K562 (cell line): ENCODE data around the gene SLIT1. TPM values are rescaled to one million over a fixed set of nuclear protein-coding genes. Genes with fewer than 3 reads are reported as not detected.

Experiments
- ATAC-seq: fragments of 200-7000 bp; cut with Tn5 transposase; 3 replicates; pipeline ENCODE4 v1.9.1; 2020; ENCODE audit warnings: moderate library complexity
- BruUV-seq: library from RNA; stranded (reverse); fragments of 400-500 nt; replicated peaks from 2 replicates; lab custom pipeline; 2021; lab: Mats Ljungman, UMichigan
- CTCF ChIA-PET: fragments of 300-600 bp; formaldehyde crosslinking; extraction: SDS; loops from one replicate; lab custom pipeline; 2021; ENCODE audit warnings: low intra/inter-chr PET ratio; lab: Yijun Ruan, JAX
- POLR2A ChIA-PET: fragments of 300-600, 350-650 bp; sonication (Branson Sonifier 250); formaldehyde crosslinking; extraction: SDS; loops from one replicate; lab custom pipeline; 2021; ENCODE audit warnings: antibody characterized with exemption, inconsistent platforms; lab: Yijun Ruan, JAX
- DNase-seq, 4 experiments: peaks; one replicate each; pipeline versions ENCODE4 v3.0.0 to v3.0.0-alpha.2; 2011 to 2018; ENCODE audit warnings: low spot score in 3 of 4, mixed read lengths in 3 of 4; ENCODE audit errors: extremely low read depth in 1 of 4
- FAIRE-seq: peaks from 2 replicates; lab custom pipeline; 2011; peaks lifted over from hg19 to GRCh38; lab: Jason Lieb, UNC
- H2AFZ ChIP-seq: 2 replicates; pipeline ENCODE4 v1.6.0; 2011; ENCODE audit warnings: low read depth, low read length, control low read depth, inconsistent platforms
- H3K27ac ChIP-seq: fragments of 200-600 bp; 3 replicates; pipeline ENCODE4 v1.8.0; 2011; ENCODE audit warnings: low read depth, mild to moderate bottlenecking, control low read depth, inconsistent platforms, low read length, moderate library complexity, mixed read lengths; ENCODE audit errors: extremely low read depth
- H3K27me3 ChIP-seq, 2 experiments: fragments of 300-600 bp in 1 of 2; 2 replicates in 1 of 2; 3 replicates in 1 of 2; pipeline versions ENCODE4 v1.6.0 to v1.8.0; 2011; ENCODE audit warnings: inconsistent platforms in 2 of 2, low read length in 2 of 2, mild to moderate bottlenecking in 1 of 2, mixed read lengths in 1 of 2, moderate library complexity in 1 of 2; ENCODE audit not compliant: control insufficient read depth in 2 of 2, insufficient read depth in 2 of 2
- H3K36me3 ChIP-seq: fragments of 300-600 bp; 3 replicates; pipeline ENCODE4 v1.8.0; 2011; ENCODE audit warnings: mild to moderate bottlenecking, low read length, inconsistent platforms; ENCODE audit not compliant: control insufficient read depth, insufficient read depth
- H3K4me1 ChIP-seq, 2 experiments: fragments of 200-600 bp in 1 of 2; replicated peaks in 1 of 2; 2 replicates in 1 of 2; 3 replicates in 1 of 2; pipeline versions ENCODE4 v1.5.1 to v1.8.0; 2011; ENCODE audit warnings: inconsistent platforms in 2 of 2, low read length in 2 of 2, mild to moderate bottlenecking in 1 of 2, mixed read lengths in 1 of 2, moderate library complexity in 1 of 2; ENCODE audit not compliant: control insufficient read depth in 2 of 2, insufficient read depth in 2 of 2
- H3K4me2 ChIP-seq: 2 replicates; pipeline ENCODE4 v1.6.1; 2011; ENCODE audit warnings: low read length, control low read depth, inconsistent platforms, mixed read lengths; ENCODE audit not compliant: insufficient read depth
- H3K4me3 ChIP-seq: fragments of 200-600 bp; sonication (generic), shearing (Covaris generic); 2 replicates; pipeline ENCODE4 v1.5.1; 2016; ENCODE audit warnings: control low read depth, inconsistent platforms
- H3K79me2 ChIP-seq: fragments of 200-600 bp; 3 replicates; pipeline ENCODE4 v1.8.0; 2011; ENCODE audit warnings: low read length, inconsistent platforms; ENCODE audit not compliant: control insufficient read depth, insufficient read depth
- H3K9ac ChIP-seq, 2 experiments: 2 replicates each; pipeline versions ENCODE4 v1.6.0 to v1.6.1; 2011; ENCODE audit warnings: low read depth in 2 of 2, low read length in 2 of 2, control low read depth in 1 of 2, inconsistent platforms in 1 of 2, mild to moderate bottlenecking in 1 of 2, mixed read lengths in 1 of 2; ENCODE audit not compliant: insufficient read depth in 1 of 2
- H3K9me1 ChIP-seq: one replicate; pipeline ENCODE4 v1.6.0; 2011; ENCODE audit warnings: inconsistent platforms, mild to moderate bottlenecking, low read length, moderate library complexity; ENCODE audit not compliant: control insufficient read depth, insufficient read depth
- H3K9me3 ChIP-seq: replicated peaks from 2 replicates; pipeline ENCODE4 v1.5.1; 2011; ENCODE audit warnings: low read depth, low read length, inconsistent platforms; ENCODE audit not compliant: control insufficient read depth, insufficient read depth
- H4K20me1 ChIP-seq: replicated peaks from 2 replicates; pipeline ENCODE4 v1.6.1; 2011; ENCODE audit warnings: low read length, inconsistent platforms, mixed read lengths; ENCODE audit not compliant: control insufficient read depth, insufficient read depth
- KDM5B ChIP-seq: fragments of 200-600 bp; sonication (generic); IDR thresholded peaks from 2 replicates; pipeline ENCODE4 v1.6.1; 2012; ENCODE audit warnings: low read depth, mild to moderate bottlenecking, moderate library complexity, low read length, control low read depth, inconsistent platforms; ENCODE audit not compliant: insufficient replicate concordance
- TAF1 ChIP-seq: IDR thresholded peaks from 2 replicates; pipeline ENCODE4 v1.6.1; 2011; ENCODE audit warnings: mild to moderate bottlenecking, low read length, moderate library complexity; ENCODE audit not compliant: insufficient read depth, control insufficient read depth, severe bottlenecking; ENCODE audit errors: extremely low read depth
- ZNF212 ChIP-seq: fragments of 450-650 bp; formaldehyde crosslinking; IDR thresholded peaks from 2 replicates; pipeline ENCODE4 v1.4.0; 2020; ENCODE audit warnings: mild to moderate bottlenecking
- ZNF41 ChIP-seq: fragments of 250-450 bp; sonication (Bioruptor Pico); conservative IDR thresholded peaks from 2 replicates; pipeline ENCODE4 v1.4.0; 2020; ENCODE audit warnings: mild to moderate bottlenecking
- whole genome bisulfite sequencing: fragments of 100-300 bp; shearing (Covaris generic); methylation state at CpG from one replicate; pipeline ENCODE4 v1.1.6; 2016; ENCODE audit warnings: low coverage, mixed read lengths; ENCODE audit not compliant: insufficient coverage; ENCODE audit errors: missing lambda C conversion rate; 5-methylcytosine and 5-hydroxymethylcytosine counted together
- in situ Hi-C: fragments of 300-500 bp; cut with MboI; formaldehyde crosslinking; loops from 4 replicates; pipeline ENCODE4 v1.15.0; 2018; ENCODE audit warnings: inconsistent platforms, mixed read lengths
- intact Hi-C: fragments of 100-400 bp; cut with micrococcal nuclease; formaldehyde crosslinking; loops from 2 replicates; pipeline ENCODE4 v1.14.2; 2022
- polyA plus RNA-seq, 8 experiments: library from polyadenylated mRNA; depleted of rRNA in 4 of 8; stranded (reverse) in 5 of 8; unstranded in 3 of 8; fragments of >200 nt; fragmentation: Nextera tagmentation in 2 of 8; fragmentation: Illumina TruSeq in 1 of 8; extraction: Ambion mirVana in 2 of 8; extraction: Trizol in 1 of 8; gene quantifications; 2 replicates each; pipeline versions ENCODE4 v1.2.1 to v1.2.3, GENCODE V29; 2011 to 2014; ENCODE audit warnings: inconsistent platforms in 1 of 8, missing spikeins in 1 of 8
- total RNA-seq, 7 experiments: library from RNA; depleted of rRNA in 6 of 7; stranded (reverse); fragments of >200 nt in 6 of 7; fragmentation: Illumina TruSeq in 2 of 7; extraction: Trizol in 2 of 7; gene quantifications; 2 replicates each; pipeline versions ENCODE4 v1.2.1 to v1.2.3, GENCODE V29; 2011 to 2021; ENCODE audit warnings: low replicate concordance in 1 of 7
- TF ChIP-seq, protein P1 (sequence below), 3 experiments: IDR thresholded peaks in 2 of 3; conservative IDR thresholded peaks in 1 of 3; 2 replicates each; pipeline ENCODE4 v1.5.1; 2011 to 2012; ENCODE audit warnings: low read length in 3 of 3, mild to moderate bottlenecking in 3 of 3, control low read depth in 2 of 3, improper control_type of control experiment in 1 of 3, inconsistent platforms in 1 of 3, low read depth in 1 of 3, mixed read lengths in 1 of 3, moderate library complexity in 1 of 3; ENCODE audit not compliant: insufficient read depth in 2 of 3

The SLIT1 gene
- total and polyA plus RNA-seq, 9 of the 15 experiments (the other 6 are each of a cell fraction or from before 2014, with no cell fraction given), result 0.01 to 0.11 (median 0.04) TPM; not detected in 3

DNA sequence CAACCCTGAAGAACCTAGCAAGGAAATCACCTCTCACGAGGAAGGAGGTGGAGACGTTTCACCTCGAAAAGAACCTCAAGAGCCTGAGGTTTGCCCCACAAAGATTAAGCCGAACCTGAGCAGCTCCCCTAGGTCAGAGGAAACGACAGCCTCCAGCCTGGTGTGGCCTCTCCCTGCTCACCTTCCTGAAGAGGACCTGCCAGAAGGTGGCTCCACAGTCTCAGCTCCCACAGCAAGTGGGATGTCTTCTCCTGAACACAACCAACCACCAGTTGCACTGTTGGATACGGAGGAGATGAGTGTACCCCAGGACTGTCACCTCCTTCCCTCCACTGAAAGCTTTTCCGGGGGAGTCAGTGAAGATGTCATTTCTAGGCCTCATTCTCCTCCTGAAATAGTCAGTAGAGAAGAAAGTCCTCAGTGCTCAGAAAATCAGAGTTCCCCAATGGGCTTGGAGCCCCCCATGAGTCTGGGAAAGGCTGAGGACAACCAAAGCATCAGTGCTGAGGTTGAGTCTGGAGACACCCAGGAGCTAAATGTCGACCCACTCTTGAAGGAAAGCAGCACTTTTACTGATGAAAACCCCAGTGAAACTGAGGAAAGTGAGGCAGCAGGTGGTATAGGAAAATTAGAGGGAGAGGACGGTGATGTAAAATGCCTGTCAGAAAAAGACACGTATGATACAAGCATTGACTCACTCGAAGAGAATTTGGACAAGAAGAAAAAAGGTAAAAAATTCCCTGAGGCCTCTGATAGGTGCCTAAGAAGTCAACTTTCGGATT lies 203.4 kb downstream of the SLIT1 start:
- in situ Hi-C loops, result no loop called here
- Histone ChIP-seq H4K20me1 (no peaks in the 10 kb centered on the region), H3K4me1 (no peaks in the 10 kb centered on the region), H3K27ac (no peak overlapping the region), H3K4me2 (no peak overlapping the region), H3K9ac (no peak overlapping the region), H3K4me3 (no peak overlapping the region), H3K9me3 (no peaks in the 10 kb centered on the region), H3K36me3 (peaks cover 15% of the 10 kb centered on the region; the same call in 2 of the 3 replicates), H3K27me3 (no peaks in the 10 kb centered on the region), H2AFZ (no peak overlapping the region), H3K9me1 (no peaks in the 10 kb centered on the region), H3K79me2 (no peaks in the 10 kb centered on the region)
- FAIRE-seq (no peak), DNase-seq (no peak), ATAC-seq (no peak)
- CTCF ChIA-PET, result no interaction called here
- WGBS, result 89% methylated on average over 10 of the region's 12 CpGs
- TF ChIP-seq, protein P1, sequence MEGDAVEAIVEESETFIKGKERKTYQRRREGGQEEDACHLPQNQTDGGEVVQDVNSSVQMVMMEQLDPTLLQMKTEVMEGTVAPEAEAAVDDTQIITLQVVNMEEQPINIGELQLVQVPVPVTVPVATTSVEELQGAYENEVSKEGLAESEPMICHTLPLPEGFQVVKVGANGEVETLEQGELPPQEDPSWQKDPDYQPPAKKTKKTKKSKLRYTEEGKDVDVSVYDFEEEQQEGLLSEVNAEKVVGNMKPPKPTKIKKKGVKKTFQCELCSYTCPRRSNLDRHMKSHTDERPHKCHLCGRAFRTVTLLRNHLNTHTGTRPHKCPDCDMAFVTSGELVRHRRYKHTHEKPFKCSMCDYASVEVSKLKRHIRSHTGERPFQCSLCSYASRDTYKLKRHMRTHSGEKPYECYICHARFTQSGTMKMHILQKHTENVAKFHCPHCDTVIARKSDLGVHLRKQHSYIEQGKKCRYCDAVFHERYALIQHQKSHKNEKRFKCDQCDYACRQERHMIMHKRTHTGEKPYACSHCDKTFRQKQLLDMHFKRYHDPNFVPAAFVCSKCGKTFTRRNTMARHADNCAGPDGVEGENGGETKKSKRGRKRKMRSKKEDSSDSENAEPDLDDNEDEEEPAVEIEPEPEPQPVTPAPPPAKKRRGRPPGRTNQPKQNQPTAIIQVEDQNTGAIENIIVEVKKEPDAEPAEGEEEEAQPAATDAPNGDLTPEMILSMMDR (IDR thresholded peaks at IDR 0.05 in 2 of 3, conservative IDR thresholded peaks at IDR 0.05 in 1 of 3; ENCODE audit: insufficient read depth in 2 of 3, low read depth in 1 of 3, low read length in 3 of 3), result 0 out of 6 replicates have a peak, but pooled peaks of 1 of the 3 experiments have one; percentile 5
- TF ChIP-seq TAF1 (no peak), ZNF212 (no peak), KDM5B (no peak), ZNF41 (no peak)
- BruUV-seq, result no TSS peak
- intact Hi-C loops, result no loop called here
- POLR2A ChIA-PET, result interaction anchor here (1.1 kb wide), 1 partner anchor 9 kb away, joined by 4 read pairs; no protein-coding TSS in a partner anchor
